ENCODE results near the gene PARM1. TPM values are rescaled to one million over a fixed set of nuclear protein-coding genes. Genes with fewer than 3 reads are reported as not detected.

Gene PARM1
- total and polyA plus RNA-seq, 2 donors from 2014 or later = 42.9 to 62.3 TPM

- peaks cover 0 to 11% (median 3%) of the 10 kb centered on the region in 3 donors for H3K4me1 ChIP-seq (ENCODE audit: control insufficient read depth in 2 of 3, insufficient read depth in 2 of 3, low read depth in 1 of 3, low read length in 3 of 3)
- no peak for FAIRE-seq
- no peak for DNase-seq
These were observed 31.4 kb downstream of the PARM1 start for GRCh38 chr4:74964311-74964710.

DNA sequence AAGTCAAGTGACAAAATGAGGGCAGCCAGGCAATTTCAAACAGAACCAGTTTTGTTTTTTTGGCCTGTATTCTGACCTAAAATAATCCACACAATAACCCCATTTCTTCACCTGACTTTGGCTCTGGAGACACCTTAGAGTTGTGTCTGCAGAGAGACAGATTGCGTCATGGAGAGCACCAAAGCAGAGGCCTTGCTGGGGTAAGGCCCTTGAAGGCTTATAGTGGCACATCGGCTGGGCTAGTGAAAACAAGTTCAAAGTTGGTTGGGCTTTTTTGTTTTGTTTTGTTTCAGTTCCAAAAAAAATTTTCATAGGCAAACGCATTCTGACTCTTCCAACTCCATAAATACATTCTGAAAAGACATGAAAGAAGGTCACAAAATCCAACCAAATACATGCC lies 34.4 kb downstream of the PARM1 start:
- Histone ChIP-seq H3K27ac (ENCODE audit: low read depth in 2 of 2, low read length in 2 of 2) (no peak overlapping the region), H3K9ac (ENCODE audit: low read length in 3 of 3) (no peak overlapping the region), H3K36me3 (ENCODE audit: control insufficient read depth in 2 of 3, insufficient read depth in 3 of 3, low read length in 3 of 3) (no peaks in the 10 kb centered on the region), H3K9me3 (ENCODE audit: control insufficient read depth in 2 of 3, insufficient read depth in 1 of 3, low read length in 3 of 3) (no peaks in the 10 kb centered on the region), H3K4me1 (ENCODE audit: control insufficient read depth in 2 of 3, insufficient read depth in 2 of 3, low read depth in 1 of 3, low read length in 3 of 3) (peaks cover 0 to 15% (median 7%) of the 10 kb centered on the region in 3 donors), H3K4me3 (ENCODE audit: low read length in 3 of 3) (no peak overlapping the region), H3K27me3 (ENCODE audit: control insufficient read depth, insufficient read depth, low read length) (no peaks in the 10 kb centered on the region)
- TF ChIP-seq CTCF (IDR thresholded peaks at IDR 0.05; ENCODE audit: borderline replicate concordance, extremely low read depth, insufficient read depth) = no peak
- DNase-seq (no peak), FAIRE-seq (no peak)
- intact Hi-C loops (cut with DNase I) = no loop called here

More at GRCh38 chr4:74964311-74964710, 31.4 kb downstream of the PARM1 start:
- Histone ChIP-seq H3K9me3 (ENCODE audit: control insufficient read depth in 2 of 3, insufficient read depth in 1 of 3, low read length in 3 of 3) (peaks cover 0 to 2% (median 0%) of the 10 kb centered on the region in 3 donors), H3K4me3 (ENCODE audit: low read length in 3 of 3) (no peak overlapping the region), H3K36me3 (ENCODE audit: control insufficient read depth in 2 of 3, insufficient read depth in 3 of 3, low read length in 3 of 3) (no peaks in the 10 kb centered on the region), H3K9ac (ENCODE audit: low read length in 3 of 3) (no peak overlapping the region), H3K27me3 (ENCODE audit: control insufficient read depth, insufficient read depth, low read length) (no peaks in the 10 kb centered on the region), H3K27ac (ENCODE audit: low read depth in 2 of 2, low read length in 2 of 2) (no peak overlapping the region)
- no peak for TF ChIP-seq CTCF (IDR thresholded peaks at IDR 0.05; ENCODE audit: borderline replicate concordance, extremely low read depth, insufficient read depth)
- intact Hi-C loops (cut with DNase I) = no loop called here

- H3K27me3 ChIP-seq (ENCODE audit: control insufficient read depth, insufficient read depth, low read length) = no peaks in the 10 kb centered on the region
- H3K36me3 ChIP-seq (ENCODE audit: control insufficient read depth in 2 of 3, insufficient read depth in 3 of 3, low read length in 3 of 3) = no peaks in the 10 kb centered on the region
- no peaks in the 10 kb centered on the region for H3K9me3 ChIP-seq (ENCODE audit: control insufficient read depth in 2 of 3, insufficient read depth in 1 of 3, low read length in 3 of 3)
- intact Hi-C loops (cut with DNase I) = no loop called here
- no peak overlapping the region for H3K9ac ChIP-seq (ENCODE audit: low read length in 3 of 3)
- peaks cover 0 to 15% (median 7%) of the 10 kb centered on the region in 3 donors for H3K4me1 ChIP-seq (ENCODE audit: control insufficient read depth in 2 of 3, insufficient read depth in 2 of 3, low read depth in 1 of 3, low read length in 3 of 3)
- no peak for TF ChIP-seq CTCF (IDR thresholded peaks at IDR 0.05; ENCODE audit: borderline replicate concordance, extremely low read depth, insufficient read depth)
- H3K4me3 ChIP-seq (ENCODE audit: low read length in 3 of 3) = no peak overlapping the region
- DNase-seq (no peak), FAIRE-seq (no peak)
- no peak overlapping the region for H3K27ac ChIP-seq (ENCODE audit: low read depth in 2 of 2, low read length in 2 of 2)
These were observed 35.7 kb downstream of the PARM1 start for GRCh38 chr4:74968456-74969164.

Measured in kidney (tissue), 14 donors.